Measurements from ENCODE around the gene KRTAP10-10.

DNA sequence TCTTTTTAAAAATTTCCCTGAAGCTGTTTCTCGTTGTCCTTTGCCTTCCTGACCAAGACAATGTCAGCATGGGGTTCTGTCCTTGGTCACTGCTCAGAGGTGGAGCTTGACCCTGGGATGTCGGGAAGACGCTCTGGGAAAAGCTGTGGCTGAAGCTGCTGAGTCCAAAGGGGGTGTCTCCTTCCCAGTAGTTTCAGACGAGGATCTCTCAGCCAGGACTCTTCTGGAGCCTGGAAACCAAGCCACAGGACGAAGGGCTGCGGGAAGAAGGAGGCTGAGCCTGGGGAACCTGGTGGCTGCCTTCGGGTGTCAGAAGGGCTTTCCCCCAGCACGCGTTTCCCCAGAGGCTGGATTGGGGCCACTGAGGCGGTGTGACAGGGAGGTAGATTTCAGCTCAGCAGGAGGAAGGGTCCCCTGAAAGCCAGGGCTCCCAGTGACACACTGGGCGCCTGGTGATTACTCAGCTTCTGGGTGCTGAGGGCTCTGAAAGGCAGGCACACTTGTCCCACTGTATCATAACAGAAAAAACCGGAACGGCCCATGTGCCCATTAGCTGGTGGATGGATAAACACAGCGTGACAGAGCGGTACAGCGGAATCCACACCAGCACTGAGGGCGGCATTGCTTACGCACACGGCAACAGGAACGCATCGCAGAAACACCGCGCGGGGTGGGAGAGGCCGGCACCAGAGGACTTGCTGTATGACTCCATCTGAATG lies 49.8 kb downstream of the KRTAP10-10 start:
- TF ChIP-seq, protein P1, sequence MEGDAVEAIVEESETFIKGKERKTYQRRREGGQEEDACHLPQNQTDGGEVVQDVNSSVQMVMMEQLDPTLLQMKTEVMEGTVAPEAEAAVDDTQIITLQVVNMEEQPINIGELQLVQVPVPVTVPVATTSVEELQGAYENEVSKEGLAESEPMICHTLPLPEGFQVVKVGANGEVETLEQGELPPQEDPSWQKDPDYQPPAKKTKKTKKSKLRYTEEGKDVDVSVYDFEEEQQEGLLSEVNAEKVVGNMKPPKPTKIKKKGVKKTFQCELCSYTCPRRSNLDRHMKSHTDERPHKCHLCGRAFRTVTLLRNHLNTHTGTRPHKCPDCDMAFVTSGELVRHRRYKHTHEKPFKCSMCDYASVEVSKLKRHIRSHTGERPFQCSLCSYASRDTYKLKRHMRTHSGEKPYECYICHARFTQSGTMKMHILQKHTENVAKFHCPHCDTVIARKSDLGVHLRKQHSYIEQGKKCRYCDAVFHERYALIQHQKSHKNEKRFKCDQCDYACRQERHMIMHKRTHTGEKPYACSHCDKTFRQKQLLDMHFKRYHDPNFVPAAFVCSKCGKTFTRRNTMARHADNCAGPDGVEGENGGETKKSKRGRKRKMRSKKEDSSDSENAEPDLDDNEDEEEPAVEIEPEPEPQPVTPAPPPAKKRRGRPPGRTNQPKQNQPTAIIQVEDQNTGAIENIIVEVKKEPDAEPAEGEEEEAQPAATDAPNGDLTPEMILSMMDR (IDR thresholded peaks at IDR 0.05; ENCODE audit: poor library complexity): no peak
- TF ChIP-seq EZH2 (IDR thresholded peaks at IDR 0.05; ENCODE audit: borderline replicate concordance): no peak

All from hepatocyte (in vitro differentiated cells).